ENCODE data around the gene EMC8.

Gene EMC8

DNA sequence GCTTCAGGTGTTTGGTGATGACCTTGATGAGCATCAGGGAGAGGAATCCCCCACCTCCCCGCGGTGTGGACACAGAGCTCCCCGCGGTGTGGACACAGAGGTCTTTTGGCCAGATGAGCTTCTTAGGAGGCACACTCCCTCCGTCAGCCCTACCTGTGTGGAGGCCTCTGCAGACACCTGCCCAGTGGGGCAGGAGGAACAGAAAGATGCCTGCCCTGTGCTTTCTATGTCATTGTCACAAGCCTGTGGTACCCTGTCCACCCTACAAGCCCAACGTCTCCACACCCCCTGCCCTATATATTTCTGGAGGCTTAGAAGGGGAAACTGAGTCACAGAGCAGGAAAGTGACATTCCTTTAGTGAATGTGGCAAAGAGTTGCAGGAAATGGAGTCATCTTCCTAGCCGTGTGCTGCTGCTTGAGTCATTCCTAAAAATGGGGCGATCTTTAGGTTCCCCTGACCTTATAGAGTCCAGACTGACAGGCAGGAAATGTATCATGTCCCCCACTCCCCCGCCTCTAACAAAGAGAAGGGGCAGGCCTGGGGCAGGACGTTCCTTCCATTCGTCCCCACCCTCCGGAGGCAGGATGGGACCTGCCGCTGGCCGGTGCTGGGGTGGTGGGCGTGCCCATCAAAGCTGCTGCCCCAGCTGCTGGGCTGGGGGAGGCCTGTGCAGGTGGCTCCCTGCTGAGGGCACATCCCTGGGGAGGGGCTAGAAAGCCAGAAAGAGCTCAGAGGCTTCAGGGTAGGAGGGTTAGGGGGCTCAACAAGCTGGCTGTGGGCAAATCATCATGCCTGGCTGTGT is 47.4 kb downstream of the EMC8 start:
- TF ChIP-seq GATA3 (IDR thresholded peaks at IDR 0.05; ENCODE audit: low read depth, low read length) (no peak), GATA2 (IDR thresholded peaks at IDR 0.05; ENCODE audit: low read depth, low read length) (no peak)

DNA sequence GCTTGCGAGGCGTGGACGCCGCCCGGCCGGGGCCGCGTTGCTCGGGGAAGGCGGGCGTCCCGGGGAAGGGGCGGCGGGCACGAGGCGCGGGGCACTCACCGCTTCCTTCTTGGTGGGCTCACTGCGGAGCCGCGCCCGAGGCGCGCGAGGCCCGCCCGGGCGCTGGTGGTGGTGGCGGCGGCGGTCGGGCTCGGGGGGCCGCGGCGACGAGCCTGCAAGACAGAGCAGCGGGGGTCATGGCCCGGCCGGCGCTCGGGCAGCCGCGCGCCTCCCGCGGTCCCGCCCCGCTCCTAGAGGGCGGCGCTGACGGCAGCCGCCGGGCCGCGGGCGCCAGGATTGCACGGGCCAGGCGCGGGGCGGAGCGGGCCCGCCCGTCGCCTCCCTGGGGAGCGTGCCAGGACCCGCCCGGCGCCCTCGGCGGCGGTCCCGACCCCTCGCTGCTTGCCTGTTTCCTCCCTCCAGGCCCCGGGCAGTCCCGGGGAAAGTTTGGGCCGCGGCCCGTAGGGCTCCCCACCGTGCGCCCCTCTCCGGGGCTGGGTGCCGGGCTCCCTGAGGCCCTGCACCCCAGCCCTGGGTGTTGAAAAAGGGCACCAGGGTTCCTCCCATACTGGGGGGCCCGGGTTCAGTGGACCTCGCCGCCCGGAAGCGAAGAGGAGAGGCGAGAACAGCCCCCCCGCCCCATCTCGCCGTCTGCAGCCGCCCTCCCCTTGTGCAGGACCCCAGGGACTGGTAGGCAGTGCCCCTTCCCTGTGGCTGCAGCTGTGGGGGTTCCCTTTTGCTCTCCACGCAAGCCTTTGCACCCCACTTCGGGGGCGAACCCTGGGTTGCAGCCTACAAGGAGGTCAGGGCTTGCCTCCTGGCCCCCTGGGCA is 48.3 kb downstream of the EMC8 start, which contains the start of gene C16orf74:
Gene C16orf74, minus strand, starts transcription at position 270 of the 871 bp plus-strand sequence. CDS start 15,879 bp downstream, outside the sequence.
- no peak for TF ChIP-seq GATA2 (IDR thresholded peaks at IDR 0.05; ENCODE audit: low read depth, low read length)
- TF ChIP-seq GATA3 (IDR thresholded peaks at IDR 0.05; ENCODE audit: low read depth, low read length), result no peak

DNA sequence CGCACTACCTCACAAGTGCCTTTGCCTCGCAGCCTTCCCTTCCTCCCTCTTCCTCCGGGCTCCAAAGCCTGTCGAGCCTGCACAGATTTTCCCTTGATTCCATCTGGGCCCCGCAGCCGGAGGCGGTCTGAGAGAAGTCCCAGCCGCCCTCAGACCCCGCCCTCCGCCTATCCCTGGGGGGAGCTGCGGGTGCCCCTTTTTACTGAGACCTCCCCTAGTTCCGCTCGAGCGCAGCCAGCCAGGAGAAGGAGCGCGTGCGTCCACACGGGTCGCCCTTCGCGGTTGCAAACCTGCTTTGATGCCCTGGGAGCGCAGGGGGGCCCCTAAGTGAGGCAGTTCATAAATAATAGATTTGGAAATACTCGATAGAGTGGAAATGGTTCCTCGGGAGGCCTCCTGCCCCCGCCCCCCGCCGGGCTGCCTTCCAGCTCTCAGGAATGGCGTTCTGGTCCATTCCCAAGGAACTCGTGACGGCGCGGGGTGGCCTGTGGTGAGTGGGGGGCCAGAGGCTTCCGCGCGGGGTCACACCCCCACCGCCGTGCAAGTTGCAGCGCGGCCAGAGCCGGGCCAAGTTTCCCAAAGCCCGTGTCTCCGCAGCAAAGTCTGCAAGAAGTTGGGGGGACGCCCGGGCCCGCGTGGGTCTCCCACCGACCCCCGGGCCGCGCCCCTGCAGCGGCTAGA is 49.1 kb downstream of the EMC8 start:
- TF ChIP-seq GATA3 (IDR thresholded peaks at IDR 0.05; ENCODE audit: low read depth, low read length), result no peak
- TF ChIP-seq GATA2 (IDR thresholded peaks at IDR 0.05; ENCODE audit: low read depth, low read length), result no peak

DNA sequence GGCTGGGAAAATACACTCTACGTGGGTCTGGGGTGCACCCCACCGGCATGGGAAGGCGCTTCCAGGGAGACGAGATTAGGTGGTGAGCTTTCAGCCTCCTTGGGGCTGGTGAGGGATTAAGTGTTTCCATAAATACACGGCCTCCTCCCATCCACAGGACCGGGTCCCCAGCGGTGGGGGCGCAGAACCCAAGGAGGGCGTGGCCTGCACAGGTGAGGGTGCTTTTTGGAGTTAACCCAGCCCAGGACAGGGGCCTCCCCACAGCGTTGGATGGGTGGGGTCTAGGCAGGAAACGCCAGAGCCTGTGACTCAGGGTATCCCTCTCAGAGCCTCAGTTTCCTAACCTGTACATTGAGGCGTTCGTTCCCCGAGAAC is 49.6 kb downstream of the EMC8 start:
- TF ChIP-seq GATA3 (IDR thresholded peaks at IDR 0.05; ENCODE audit: low read depth, low read length) (no peak), GATA2 (IDR thresholded peaks at IDR 0.05; ENCODE audit: low read depth, low read length) (no peak)

DNA sequence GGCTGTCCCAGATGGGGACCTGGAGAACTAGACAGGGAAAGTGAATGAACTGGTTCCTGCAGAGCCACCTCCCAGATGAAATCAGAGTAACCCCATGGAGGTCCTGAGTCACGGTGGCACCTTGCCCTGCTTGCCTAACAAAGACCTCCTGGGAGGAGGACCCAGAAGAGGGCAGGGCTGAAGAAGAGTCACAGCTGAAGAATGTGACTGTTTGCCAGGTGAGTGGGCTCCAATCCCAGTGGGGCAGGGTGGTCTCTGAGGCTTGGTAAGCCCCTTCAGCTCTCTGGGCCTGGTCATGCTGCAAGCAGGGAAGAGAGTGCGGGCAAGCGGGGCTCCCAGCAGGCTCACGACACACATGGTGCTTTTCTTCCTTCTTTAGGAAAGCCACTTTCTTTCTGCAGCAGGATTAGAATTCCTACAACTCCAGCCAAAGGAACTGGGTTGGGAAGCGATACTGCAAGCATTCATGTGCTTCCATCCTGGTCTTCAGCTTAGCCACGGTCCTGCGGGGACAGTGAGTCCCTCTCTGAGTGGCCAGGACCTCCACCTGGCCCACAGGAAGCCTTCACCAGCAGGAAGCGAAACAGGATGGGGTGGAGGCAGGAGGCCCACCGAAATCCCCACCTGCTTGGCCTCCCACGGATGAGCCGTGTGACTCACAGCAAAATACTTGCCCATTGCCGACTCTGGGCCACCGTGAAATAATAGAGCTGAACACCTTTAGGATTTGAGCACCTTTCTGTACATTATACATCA is 52.7 kb downstream of the EMC8 start:
- TF ChIP-seq GATA3 (IDR thresholded peaks at IDR 0.05; ENCODE audit: low read depth, low read length) (no peak), GATA2 (IDR thresholded peaks at IDR 0.05; ENCODE audit: low read depth, low read length) (no peak)

DNA sequence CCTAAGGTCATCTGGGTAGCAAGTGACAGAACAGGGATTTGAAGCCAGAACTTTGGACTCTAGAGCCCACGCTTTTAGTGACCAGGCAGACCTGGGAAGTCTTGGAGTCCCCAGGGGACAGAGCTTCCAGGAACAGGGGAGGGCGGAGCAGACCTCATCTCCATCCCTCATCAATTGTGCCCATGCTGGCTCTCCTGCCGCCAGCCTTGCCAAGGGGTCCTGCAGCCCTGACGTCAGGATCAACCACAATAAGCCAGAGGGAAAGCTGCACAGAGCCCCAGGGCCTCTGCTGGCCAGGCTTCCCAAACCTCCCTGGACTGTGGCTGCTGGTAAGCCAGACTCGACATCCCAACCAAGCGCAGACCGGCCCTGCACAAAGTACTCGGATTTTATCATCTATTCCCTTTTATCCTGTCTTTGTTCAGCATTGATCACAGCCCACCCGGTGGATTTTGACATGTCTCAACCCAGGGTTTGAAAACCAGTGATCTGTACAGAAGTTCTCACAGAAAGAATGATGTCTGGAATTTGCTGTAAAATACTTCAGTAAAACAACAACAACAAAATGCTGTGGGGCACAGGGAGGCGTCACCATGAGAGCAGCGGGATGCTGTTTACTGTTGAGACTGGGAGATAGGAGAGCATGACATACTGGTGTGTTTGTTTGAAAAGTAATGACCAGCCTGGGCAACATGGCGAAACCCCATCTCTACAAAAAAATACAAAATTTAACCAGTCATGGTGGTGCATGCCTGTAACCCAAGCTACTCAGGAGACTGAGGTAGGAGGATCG is 60.2 kb downstream of the EMC8 start:
- TF ChIP-seq GATA2 (IDR thresholded peaks at IDR 0.05; ENCODE audit: low read depth, low read length), result no peak
- no peak for TF ChIP-seq GATA3 (IDR thresholded peaks at IDR 0.05; ENCODE audit: low read depth, low read length)

DNA sequence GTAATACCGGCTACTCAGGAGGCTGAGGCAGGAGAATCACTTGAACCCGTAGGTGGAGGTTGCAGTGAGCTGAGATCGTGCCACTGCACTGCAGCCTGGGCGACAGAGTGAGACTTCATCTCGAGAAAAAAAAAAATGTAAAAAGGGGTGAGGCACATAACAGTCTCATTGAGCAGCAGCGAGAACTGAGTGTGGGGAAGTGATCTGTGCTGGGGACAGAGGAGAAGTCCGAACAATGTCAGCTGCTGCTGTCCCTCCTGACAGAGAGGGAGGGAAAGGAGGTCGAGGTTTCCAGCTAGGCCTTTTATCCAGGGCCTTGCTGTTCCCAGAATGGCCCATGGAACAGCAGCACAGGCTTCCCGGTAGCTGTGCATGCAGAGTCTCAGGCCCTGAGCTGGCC is 62.4 kb downstream of the EMC8 start:
- TF ChIP-seq GATA3 (IDR thresholded peaks at IDR 0.05; ENCODE audit: low read depth, low read length), result no peak
- TF ChIP-seq GATA2 (IDR thresholded peaks at IDR 0.05; ENCODE audit: low read depth, low read length), result no peak

DNA sequence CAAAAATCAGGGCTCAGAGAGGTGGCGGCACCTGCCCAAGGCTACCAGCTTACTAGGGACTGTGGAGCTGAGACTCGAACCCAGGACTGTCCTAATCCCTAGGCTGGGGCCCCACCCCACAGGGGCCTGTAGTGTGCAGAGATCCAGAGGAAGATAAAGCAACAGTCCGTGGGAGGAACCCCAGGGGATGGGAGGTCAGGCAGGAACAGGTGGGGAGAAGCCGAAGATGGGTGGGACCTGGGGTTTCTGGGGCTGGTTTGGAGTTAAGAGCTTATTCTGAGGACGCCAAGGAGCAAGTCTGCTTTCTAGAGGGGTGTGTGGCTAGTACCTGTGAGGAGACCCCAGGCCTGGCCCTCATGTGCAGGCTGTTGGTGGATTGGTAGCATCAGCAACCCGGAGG is 63.4 kb downstream of the EMC8 start:
- no peak for TF ChIP-seq GATA2 (IDR thresholded peaks at IDR 0.05; ENCODE audit: low read depth, low read length)
- TF ChIP-seq GATA3 (IDR thresholded peaks at IDR 0.05; ENCODE audit: low read depth, low read length), result no peak

DNA sequence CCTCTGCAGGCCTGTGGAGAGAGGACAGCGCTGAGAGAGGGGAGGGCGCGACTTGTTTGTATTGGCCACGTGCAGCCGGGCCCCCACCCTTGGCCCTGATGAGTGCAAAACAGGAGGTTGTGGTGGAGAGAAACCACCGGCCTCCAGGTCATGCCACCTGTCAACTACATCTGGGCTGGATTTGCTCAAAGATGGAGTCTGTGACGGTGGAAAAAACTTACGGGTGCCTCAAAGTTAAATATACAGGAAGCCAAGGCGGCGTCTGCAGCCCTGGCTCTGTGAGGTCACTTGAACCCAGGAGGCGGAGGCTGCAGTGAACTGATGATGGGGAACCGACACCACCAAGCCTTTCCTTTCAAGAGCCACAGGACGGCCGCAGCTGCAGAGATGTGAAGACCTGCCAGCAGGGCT is 64.1 kb downstream of the EMC8 start:
- TF ChIP-seq GATA3 (IDR thresholded peaks at IDR 0.05; ENCODE audit: low read depth, low read length) (no peak), GATA2 (IDR thresholded peaks at IDR 0.05; ENCODE audit: low read depth, low read length) (no peak)

DNA sequence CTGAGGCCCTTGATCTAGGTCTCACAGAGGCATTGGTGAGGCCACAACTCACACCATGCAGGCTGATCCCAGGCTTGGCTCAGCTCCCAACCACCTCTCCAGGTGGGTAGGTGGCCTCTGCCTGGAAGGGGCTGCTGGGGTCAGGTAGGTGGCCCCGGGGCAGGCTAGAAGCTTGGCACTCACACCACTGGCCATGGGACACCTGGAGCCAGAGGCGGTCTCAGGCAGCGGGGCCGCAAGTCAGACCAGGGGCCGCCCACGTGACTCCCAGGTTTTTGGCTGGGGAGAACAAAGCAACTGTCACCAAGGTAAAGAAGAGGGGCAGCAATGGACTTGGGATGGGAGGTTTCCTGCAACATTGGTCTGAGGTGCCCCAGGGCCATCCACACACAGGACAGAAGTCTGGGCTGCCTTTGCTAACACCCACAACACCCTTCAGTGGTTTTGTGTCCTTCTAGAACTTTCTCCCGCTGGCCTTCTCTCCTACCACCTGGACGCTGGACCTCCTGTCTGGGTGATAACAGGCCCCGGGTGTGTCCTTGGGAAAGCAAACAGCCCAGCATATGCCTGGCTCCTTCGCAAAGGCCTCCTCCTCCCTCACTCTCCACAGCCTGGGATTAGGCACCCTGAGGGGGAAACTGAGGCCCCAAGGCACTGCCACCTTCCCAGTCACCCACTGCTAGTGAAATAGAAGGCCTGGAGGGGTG is 64.9 kb downstream of the EMC8 start:
- TF ChIP-seq GATA2 (IDR thresholded peaks at IDR 0.05; ENCODE audit: low read depth, low read length) (no peak), GATA3 (IDR thresholded peaks at IDR 0.05; ENCODE audit: low read depth, low read length) (no peak)

DNA sequence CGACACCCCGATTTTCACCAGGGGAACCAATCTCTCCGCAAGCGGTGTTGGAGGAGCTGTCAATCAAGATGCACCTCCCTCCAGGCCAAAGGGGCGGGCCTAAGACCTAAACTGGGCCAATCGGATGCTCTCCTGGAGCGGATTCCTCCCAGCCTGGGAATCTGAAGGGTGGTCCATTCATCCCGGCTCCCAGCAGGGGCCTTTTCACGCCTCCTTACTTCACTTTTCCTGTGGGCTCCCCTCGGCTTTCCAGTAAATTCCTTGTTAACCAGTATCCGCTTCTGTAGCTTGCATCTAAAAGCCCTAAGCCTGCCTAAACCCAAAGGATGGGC is 65.5 kb downstream of the EMC8 start:
- no peak for TF ChIP-seq GATA3 (IDR thresholded peaks at IDR 0.05; ENCODE audit: low read depth, low read length)
- no peak for TF ChIP-seq GATA2 (IDR thresholded peaks at IDR 0.05; ENCODE audit: low read depth, low read length)

DNA sequence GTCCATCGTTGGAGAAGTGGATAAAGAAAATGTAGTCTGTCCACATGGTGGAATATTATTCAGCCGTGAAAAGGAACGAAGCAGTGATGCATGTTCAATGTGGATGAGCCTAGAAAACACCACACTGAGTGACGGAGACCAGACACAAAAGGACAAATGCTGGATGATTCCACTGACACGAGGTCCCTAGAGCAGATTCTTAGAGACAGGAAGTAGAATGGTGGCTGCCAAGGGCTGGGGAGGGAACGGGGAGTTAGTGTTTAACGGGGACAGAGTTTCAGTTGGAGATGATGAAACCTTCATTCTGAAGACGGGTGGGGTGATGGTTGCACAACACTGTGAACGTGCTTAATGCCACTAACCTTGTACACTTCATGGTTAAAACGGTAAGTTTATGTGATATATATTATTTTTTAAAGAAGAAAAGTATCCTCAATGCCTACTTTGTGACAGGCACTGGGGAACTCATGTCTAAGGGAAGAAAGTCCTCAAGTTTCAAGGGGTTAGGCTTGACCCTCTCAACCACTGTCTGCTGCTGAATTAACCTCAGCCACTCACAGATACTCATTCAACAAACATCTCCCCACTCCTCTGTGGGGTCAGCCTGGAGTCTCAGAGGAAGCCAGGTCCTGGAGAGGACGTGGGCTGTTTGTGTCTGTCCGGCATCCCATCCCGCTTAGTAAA is 66.0 kb downstream of the EMC8 start:
- TF ChIP-seq GATA2 (IDR thresholded peaks at IDR 0.05; ENCODE audit: low read depth, low read length) (no peak), GATA3 (IDR thresholded peaks at IDR 0.05; ENCODE audit: low read depth, low read length) (no peak)
